ENCODE data around the gene WFIKKN1. TPM values are rescaled to one million over a fixed set of nuclear protein-coding genes. Genes with fewer than 3 reads are reported as not detected.

WFIKKN1 gene
- total RNA-seq, 2 experiments from 2014 or later = 0.47 to 1.2 TPM

GRCh38 chr16:593406-593805 lies 37.4 kb upstream of the WFIKKN1 start:
- POLR2A ChIA-PET = interaction anchor here (0.5 to 1.2 kb wide), 2 partner anchors 9 to 43 kb away, joined by 3 read pairs; partner anchors contain the start of gene METTL26
- Histone ChIP-seq H2AFZ (ENCODE audit: low read length) (no peak overlapping the region), H3K9me3 (ENCODE audit: low read length) (no peaks in the 10 kb centered on the region), H3K79me2 (ENCODE audit: insufficient read depth, low read depth, low read length) (peaks cover 7% of the 10 kb centered on the region; the same call in 1 of the 2 replicates), H4K20me1 (ENCODE audit: insufficient read depth, low read length) (no peaks in the 10 kb centered on the region), H3K36me3 (ENCODE audit: insufficient read depth, low read length) (no peaks in the 10 kb centered on the region), H3K4me2 (ENCODE audit: low read length) (no peak overlapping the region), H3K4me1 (ENCODE audit: insufficient read depth, low read length, poor library complexity, severe bottlenecking) (peaks cover 18% of the 10 kb centered on the region), H3K27ac (ENCODE audit: low read depth, low read length, poor library complexity, severe bottlenecking) (no peak overlapping the region), H3K4me3 (ENCODE audit: low read depth, low read length, poor library complexity, severe bottlenecking) (no peak overlapping the region), H3K9me2 (ENCODE audit: insufficient read depth, low read length) (no peaks in the 10 kb centered on the region)
- CTCF ChIA-PET (ENCODE audit: unreplicated experiment) = no interaction called here
- no peak for TF ChIP-seq EZH2phosphoT487 (IDR thresholded peaks at IDR 0.05; ENCODE audit: borderline replicate concordance, low read depth, low read length)
- TF ChIP-seq CTCF (conservative IDR thresholded peaks at IDR 0.05; ENCODE audit: low read length) = no peak
- intact Hi-C loops (cut with micrococcal nuclease; ENCODE audit: unreplicated experiment) = no loop called here
- DNase-seq (ENCODE audit: low spot score) = no peak
- no TSS peak for BruUV-seq (replicated peaks)

GRCh38 chr16:593807-594206 lies 37.0 kb upstream of the WFIKKN1 start:
- H2AFZ ChIP-seq (ENCODE audit: low read length) = no peak overlapping the region
- H3K4me3 ChIP-seq (ENCODE audit: low read depth, low read length, poor library complexity, severe bottlenecking) = no peak overlapping the region
- peaks cover 18% of the 10 kb centered on the region for H3K4me1 ChIP-seq (ENCODE audit: insufficient read depth, low read length, poor library complexity, severe bottlenecking)
- peaks cover 7% of the 10 kb centered on the region; the same call in 1 of the 2 replicates for H3K79me2 ChIP-seq (ENCODE audit: insufficient read depth, low read depth, low read length)
- CTCF ChIA-PET (ENCODE audit: unreplicated experiment) = no interaction called here
- intact Hi-C loops (cut with micrococcal nuclease; ENCODE audit: unreplicated experiment) = no loop called here
- no peak overlapping the region for H3K4me2 ChIP-seq (ENCODE audit: low read length)
- POLR2A ChIA-PET = interaction anchor here (1.2 kb wide), 1 partner anchor 43 kb away, joined by 3 read pairs; the partner anchor contains the start of gene METTL26
- H3K9me3 ChIP-seq (ENCODE audit: low read length) = no peaks in the 10 kb centered on the region
- BruUV-seq (replicated peaks) = no TSS peak
- no peaks in the 10 kb centered on the region for H4K20me1 ChIP-seq (ENCODE audit: insufficient read depth, low read length)
- no peaks in the 10 kb centered on the region for H3K9me2 ChIP-seq (ENCODE audit: insufficient read depth, low read length)
- DNase-seq (ENCODE audit: low spot score) = no peak
- peaks cover 1% of the 10 kb centered on the region for H3K36me3 ChIP-seq (ENCODE audit: insufficient read depth, low read length)
- no peak overlapping the region for H3K27ac ChIP-seq (ENCODE audit: low read depth, low read length, poor library complexity, severe bottlenecking)
- no peak for TF ChIP-seq CTCF (conservative IDR thresholded peaks at IDR 0.05; ENCODE audit: low read length)
- no peak for TF ChIP-seq EZH2phosphoT487 (IDR thresholded peaks at IDR 0.05; ENCODE audit: borderline replicate concordance, low read depth, low read length)

GRCh38 chr16:595094-595528 lies 35.7 kb upstream of the WFIKKN1 start:
- DNase-seq (ENCODE audit: low spot score) = no peak
- no TSS peak for BruUV-seq (replicated peaks)
- no peaks in the 10 kb centered on the region for H3K9me2 ChIP-seq (ENCODE audit: insufficient read depth, low read length)
- H3K36me3 ChIP-seq (ENCODE audit: insufficient read depth, low read length) = peaks cover 9% of the 10 kb centered on the region
- H3K79me2 ChIP-seq (ENCODE audit: insufficient read depth, low read depth, low read length) = peaks cover 7% of the 10 kb centered on the region; the same call in 1 of the 2 replicates
- H3K4me3 ChIP-seq (ENCODE audit: low read depth, low read length, poor library complexity, severe bottlenecking) = no peak overlapping the region
- ChIA-PET CTCF (ENCODE audit: unreplicated experiment) (no interaction called here), POLR2A (interaction anchor here (0.7 kb wide), 1 partner anchor 33 kb away, joined by 5 read pairs; no protein-coding TSS in a partner anchor)
- intact Hi-C loops (cut with micrococcal nuclease; ENCODE audit: unreplicated experiment) = no loop called here
- no peak overlapping the region for H2AFZ ChIP-seq (ENCODE audit: low read length)
- no peaks in the 10 kb centered on the region for H3K9me3 ChIP-seq (ENCODE audit: low read length)
- H4K20me1 ChIP-seq (ENCODE audit: insufficient read depth, low read length) = no peaks in the 10 kb centered on the region
- peaks cover 18% of the 10 kb centered on the region for H3K4me1 ChIP-seq (ENCODE audit: insufficient read depth, low read length, poor library complexity, severe bottlenecking)
- no peak overlapping the region for H3K27ac ChIP-seq (ENCODE audit: low read depth, low read length, poor library complexity, severe bottlenecking)
- TF ChIP-seq CTCF (conservative IDR thresholded peaks at IDR 0.05; ENCODE audit: low read length) (no peak), EZH2phosphoT487 (IDR thresholded peaks at IDR 0.05; ENCODE audit: borderline replicate concordance, low read depth, low read length) (no peak)
- no peak overlapping the region for H3K4me2 ChIP-seq (ENCODE audit: low read length)
